Measurements from ENCODE around the gene LZTS3. TPM values are rescaled to one million over a fixed set of nuclear protein-coding genes. Genes with fewer than 3 reads are reported as not detected.
A peak's percentile ranks its signal among the peaks of the same experiment; 100 is the strongest.

The LZTS3 gene
- total and polyA plus RNA-seq, 2 of the 13 experiments (the other 11 are each of a cell fraction or from before 2014, with no cell fraction given): 10.1 to 31.3 TPM

DNA sequence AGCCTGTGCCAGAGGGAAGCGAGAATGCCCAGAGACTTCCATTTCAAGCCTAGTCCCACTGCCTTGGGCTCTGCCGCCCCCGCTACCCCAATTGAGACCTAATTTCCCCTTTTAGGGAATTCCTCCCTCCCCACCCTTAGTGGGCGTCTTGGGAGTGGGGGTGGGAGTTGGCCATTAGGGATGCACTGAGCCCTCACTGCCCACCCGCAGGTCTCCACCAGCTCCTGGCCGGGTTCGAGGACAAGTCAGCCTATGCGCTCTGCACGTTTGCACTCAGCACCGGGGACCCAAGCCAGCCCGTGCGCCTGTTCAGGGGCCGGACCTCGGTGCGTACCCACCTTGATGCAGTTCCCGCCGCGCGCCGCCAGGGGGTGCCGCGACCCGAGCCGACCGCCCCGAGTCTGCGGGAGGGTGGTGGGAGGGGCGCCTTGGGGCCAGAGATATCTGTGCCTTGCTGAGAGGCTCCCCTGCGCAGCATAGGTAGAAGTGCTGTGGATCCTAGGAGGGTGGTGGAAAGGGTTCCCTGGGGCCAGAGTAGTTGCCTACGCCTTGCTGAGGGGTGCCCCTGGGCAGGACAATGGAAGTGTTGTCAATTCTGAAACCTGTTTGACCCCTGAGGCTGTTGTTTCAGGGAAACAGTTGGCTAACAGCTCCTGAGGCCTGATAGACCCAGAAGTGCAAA is 45.1 kb upstream of the LZTS3 start (continued):
- TF ChIP-seq REL (CRISPR knock-in tag; conservative IDR thresholded peaks at IDR 0.05): peak; percentile 72; the same call in 1 of the 2 replicates
- no peak for TF ChIP-seq ZFP36L1 (CRISPR knock-in tag; IDR thresholded peaks at IDR 0.05)
- TF ChIP-seq, protein P1, sequence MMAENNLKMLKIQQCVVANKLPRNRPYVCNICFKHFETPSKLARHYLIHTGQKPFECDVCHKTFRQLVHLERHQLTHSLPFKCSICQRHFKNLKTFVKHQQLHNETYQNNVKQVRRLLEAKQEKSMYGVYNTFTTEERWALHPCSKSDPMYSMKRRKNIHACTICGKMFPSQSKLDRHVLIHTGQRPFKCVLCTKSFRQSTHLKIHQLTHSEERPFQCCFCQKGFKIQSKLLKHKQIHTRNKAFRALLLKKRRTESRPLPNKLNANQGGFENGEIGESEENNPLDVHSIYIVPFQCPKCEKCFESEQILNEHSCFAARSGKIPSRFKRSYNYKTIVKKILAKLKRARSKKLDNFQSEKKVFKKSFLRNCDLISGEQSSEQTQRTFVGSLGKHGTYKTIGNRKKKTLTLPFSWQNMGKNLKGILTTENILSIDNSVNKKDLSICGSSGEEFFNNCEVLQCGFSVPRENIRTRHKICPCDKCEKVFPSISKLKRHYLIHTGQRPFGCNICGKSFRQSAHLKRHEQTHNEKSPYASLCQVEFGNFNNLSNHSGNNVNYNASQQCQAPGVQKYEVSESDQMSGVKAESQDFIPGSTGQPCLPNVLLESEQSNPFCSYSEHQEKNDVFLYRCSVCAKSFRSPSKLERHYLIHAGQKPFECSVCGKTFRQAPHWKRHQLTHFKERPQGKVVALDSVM (CRISPR knock-in tag; IDR thresholded peaks at IDR 0.05): peak; percentile 66
- 0 out of 2 replicates have a peak, but pooled peaks have one; percentile 29 for TF ChIP-seq RFX3 (CRISPR knock-in tag; IDR thresholded peaks at IDR 0.05)
- TF ChIP-seq GPN1 (CRISPR knock-in tag; IDR thresholded peaks at IDR 0.05; ENCODE audit: borderline replicate concordance): no peak
- TF ChIP-seq PHB2 (IDR thresholded peaks at IDR 0.05; ENCODE audit: partially characterized antibody): no peak
- TF ChIP-seq, protein P2, sequence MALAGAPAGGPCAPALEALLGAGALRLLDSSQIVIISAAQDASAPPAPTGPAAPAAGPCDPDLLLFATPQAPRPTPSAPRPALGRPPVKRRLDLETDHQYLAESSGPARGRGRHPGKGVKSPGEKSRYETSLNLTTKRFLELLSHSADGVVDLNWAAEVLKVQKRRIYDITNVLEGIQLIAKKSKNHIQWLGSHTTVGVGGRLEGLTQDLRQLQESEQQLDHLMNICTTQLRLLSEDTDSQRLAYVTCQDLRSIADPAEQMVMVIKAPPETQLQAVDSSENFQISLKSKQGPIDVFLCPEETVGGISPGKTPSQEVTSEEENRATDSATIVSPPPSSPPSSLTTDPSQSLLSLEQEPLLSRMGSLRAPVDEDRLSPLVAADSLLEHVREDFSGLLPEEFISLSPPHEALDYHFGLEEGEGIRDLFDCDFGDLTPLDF (CRISPR knock-in tag; IDR thresholded peaks at IDR 0.05): no peak
- TF ChIP-seq, protein P3, sequence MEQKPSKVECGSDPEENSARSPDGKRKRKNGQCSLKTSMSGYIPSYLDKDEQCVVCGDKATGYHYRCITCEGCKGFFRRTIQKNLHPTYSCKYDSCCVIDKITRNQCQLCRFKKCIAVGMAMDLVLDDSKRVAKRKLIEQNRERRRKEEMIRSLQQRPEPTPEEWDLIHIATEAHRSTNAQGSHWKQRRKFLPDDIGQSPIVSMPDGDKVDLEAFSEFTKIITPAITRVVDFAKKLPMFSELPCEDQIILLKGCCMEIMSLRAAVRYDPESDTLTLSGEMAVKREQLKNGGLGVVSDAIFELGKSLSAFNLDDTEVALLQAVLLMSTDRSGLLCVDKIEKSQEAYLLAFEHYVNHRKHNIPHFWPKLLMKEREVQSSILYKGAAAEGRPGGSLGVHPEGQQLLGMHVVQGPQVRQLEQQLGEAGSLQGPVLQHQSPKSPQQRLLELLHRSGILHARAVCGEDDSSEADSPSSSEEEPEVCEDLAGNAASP (CRISPR knock-in tag; IDR thresholded peaks at IDR 0.05; ENCODE audit: borderline replicate concordance): peak; percentile 89
- TF ChIP-seq, protein P4, sequence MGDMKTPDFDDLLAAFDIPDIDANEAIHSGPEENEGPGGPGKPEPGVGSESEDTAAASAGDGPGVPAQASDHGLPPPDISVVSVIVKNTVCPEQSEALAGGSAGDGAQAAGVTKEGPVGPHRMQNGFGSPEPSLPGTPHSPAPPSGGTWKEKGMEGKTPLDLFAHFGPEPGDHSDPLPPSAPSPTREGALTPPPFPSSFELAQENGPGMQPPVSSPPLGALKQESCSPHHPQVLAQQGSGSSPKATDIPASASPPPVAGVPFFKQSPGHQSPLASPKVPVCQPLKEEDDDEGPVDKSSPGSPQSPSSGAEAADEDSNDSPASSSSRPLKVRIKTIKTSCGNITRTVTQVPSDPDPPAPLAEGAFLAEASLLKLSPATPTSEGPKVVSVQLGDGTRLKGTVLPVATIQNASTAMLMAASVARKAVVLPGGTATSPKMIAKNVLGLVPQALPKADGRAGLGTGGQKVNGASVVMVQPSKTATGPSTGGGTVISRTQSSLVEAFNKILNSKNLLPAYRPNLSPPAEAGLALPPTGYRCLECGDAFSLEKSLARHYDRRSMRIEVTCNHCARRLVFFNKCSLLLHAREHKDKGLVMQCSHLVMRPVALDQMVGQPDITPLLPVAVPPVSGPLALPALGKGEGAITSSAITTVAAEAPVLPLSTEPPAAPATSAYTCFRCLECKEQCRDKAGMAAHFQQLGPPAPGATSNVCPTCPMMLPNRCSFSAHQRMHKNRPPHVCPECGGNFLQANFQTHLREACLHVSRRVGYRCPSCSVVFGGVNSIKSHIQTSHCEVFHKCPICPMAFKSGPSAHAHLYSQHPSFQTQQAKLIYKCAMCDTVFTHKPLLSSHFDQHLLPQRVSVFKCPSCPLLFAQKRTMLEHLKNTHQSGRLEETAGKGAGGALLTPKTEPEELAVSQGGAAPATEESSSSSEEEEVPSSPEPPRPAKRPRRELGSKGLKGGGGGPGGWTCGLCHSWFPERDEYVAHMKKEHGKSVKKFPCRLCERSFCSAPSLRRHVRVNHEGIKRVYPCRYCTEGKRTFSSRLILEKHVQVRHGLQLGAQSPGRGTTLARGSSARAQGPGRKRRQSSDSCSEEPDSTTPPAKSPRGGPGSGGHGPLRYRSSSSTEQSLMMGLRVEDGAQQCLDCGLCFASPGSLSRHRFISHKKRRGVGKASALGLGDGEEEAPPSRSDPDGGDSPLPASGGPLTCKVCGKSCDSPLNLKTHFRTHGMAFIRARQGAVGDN (CRISPR knock-in tag; IDR thresholded peaks at IDR 0.05): peak; percentile 99
- TF ChIP-seq, protein P5, sequence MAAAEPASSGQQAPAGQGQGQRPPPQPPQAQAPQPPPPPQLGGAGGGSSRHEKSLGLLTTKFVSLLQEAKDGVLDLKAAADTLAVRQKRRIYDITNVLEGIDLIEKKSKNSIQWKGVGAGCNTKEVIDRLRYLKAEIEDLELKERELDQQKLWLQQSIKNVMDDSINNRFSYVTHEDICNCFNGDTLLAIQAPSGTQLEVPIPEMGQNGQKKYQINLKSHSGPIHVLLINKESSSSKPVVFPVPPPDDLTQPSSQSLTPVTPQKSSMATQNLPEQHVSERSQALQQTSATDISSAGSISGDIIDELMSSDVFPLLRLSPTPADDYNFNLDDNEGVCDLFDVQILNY (CRISPR knock-in tag; conservative IDR thresholded peaks at IDR 0.05): no peak; the same call in 1 of the 2 replicates
- peak; percentile 78 for TF ChIP-seq HNRNPLL (IDR thresholded peaks at IDR 0.05; ENCODE audit: low read depth, low read length, poor library complexity, severe bottlenecking)
- TF ChIP-seq, protein P6, sequence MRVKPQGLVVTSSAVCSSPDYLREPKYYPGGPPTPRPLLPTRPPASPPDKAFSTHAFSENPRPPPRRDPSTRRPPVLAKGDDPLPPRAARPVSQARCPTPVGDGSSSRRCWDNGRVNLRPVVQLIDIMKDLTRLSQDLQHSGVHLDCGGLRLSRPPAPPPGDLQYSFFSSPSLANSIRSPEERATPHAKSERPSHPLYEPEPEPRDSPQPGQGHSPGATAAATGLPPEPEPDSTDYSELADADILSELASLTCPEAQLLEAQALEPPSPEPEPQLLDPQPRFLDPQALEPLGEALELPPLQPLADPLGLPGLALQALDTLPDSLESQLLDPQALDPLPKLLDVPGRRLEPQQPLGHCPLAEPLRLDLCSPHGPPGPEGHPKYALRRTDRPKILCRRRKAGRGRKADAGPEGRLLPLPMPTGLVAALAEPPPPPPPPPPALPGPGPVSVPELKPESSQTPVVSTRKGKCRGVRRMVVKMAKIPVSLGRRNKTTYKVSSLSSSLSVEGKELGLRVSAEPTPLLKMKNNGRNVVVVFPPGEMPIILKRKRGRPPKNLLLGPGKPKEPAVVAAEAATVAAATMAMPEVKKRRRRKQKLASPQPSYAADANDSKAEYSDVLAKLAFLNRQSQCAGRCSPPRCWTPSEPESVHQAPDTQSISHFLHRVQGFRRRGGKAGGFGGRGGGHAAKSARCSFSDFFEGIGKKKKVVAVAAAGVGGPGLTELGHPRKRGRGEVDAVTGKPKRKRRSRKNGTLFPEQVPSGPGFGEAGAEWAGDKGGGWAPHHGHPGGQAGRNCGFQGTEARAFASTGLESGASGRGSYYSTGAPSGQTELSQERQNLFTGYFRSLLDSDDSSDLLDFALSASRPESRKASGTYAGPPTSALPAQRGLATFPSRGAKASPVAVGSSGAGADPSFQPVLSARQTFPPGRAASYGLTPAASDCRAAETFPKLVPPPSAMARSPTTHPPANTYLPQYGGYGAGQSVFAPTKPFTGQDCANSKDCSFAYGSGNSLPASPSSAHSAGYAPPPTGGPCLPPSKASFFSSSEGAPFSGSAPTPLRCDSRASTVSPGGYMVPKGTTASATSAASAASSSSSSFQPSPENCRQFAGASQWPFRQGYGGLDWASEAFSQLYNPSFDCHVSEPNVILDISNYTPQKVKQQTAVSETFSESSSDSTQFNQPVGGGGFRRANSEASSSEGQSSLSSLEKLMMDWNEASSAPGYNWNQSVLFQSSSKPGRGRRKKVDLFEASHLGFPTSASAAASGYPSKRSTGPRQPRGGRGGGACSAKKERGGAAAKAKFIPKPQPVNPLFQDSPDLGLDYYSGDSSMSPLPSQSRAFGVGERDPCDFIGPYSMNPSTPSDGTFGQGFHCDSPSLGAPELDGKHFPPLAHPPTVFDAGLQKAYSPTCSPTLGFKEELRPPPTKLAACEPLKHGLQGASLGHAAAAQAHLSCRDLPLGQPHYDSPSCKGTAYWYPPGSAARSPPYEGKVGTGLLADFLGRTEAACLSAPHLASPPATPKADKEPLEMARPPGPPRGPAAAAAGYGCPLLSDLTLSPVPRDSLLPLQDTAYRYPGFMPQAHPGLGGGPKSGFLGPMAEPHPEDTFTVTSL (CRISPR knock-in tag; IDR thresholded peaks at IDR 0.05; ENCODE audit: borderline replicate concordance): 0 out of 2 replicates have a peak, but pooled peaks have one; percentile 44
